HEK293T (cell line): ENCODE data around the gene MEX3C.
A peak's percentile ranks its signal among the peaks of the same experiment; 100 is the strongest.

ENCODE experiments used
- CTCF ChIA-PET: fragments of 350-600 bp; formaldehyde crosslinking; extraction: SDS; loops from one replicate; lab custom pipeline; 2021; ENCODE audit warnings: antibody characterized with exemption, inconsistent platforms; lab: Yijun Ruan, JAX
- POLR2A ChIA-PET: fragments of 350-600 bp; formaldehyde crosslinking; extraction: SDS; loops from one replicate; lab custom pipeline; 2020; ENCODE audit warnings: antibody characterized with exemption, inconsistent platforms; lab: Yijun Ruan, JAX
- DNase-seq: peaks from one replicate; pipeline ENCODE4 v3.0.0; 2012; ENCODE audit warnings: mixed read lengths; ENCODE audit errors: extremely low spot score
- ARNT ChIP-seq: fragments of 450-650 bp; IDR thresholded peaks from 2 replicates; pipeline ENCODE4 v1.6.1; 2017; ENCODE audit warnings: mild to moderate bottlenecking
- BHLHE40 ChIP-seq: fragments of 450-650 bp; IDR thresholded peaks from 2 replicates; pipeline ENCODE4 v1.6.1; 2016; ENCODE audit warnings: mild to moderate bottlenecking, moderate library complexity, borderline replicate concordance
- CTBP1 ChIP-seq: fragments of 450-650 bp; IDR thresholded peaks from 2 replicates; pipeline ENCODE4 v1.6.1; 2016; ENCODE audit warnings: borderline replicate concordance
- ELF4 ChIP-seq: fragments of 450-650 bp; IDR thresholded peaks from 2 replicates; pipeline ENCODE4 v1.6.1; 2017; ENCODE audit warnings: antibody characterized with exemption
- FOXA1 ChIP-seq: fragments of 450-650 bp; IDR thresholded peaks from 2 replicates; pipeline ENCODE4 v1.6.1; 2016; ENCODE audit warnings: mild to moderate bottlenecking
- FOXK2 ChIP-seq: fragments of 450-650 bp; IDR thresholded peaks from 2 replicates; pipeline ENCODE4 v1.6.1; 2016; ENCODE audit warnings: mild to moderate bottlenecking
- FOXM1 ChIP-seq: fragments of 450-650 bp; IDR thresholded peaks from 2 replicates; pipeline ENCODE4 v1.6.1; 2017; ENCODE audit warnings: mild to moderate bottlenecking, borderline replicate concordance
- HDGF ChIP-seq: fragments of 450-650 bp; IDR thresholded peaks from 2 replicates; pipeline ENCODE4 v1.6.1; 2017; ENCODE audit warnings: antibody characterized with exemption, borderline replicate concordance
- L3MBTL2 ChIP-seq: fragments of 450-650 bp; conservative IDR thresholded peaks from 2 replicates; pipeline ENCODE4 v1.6.1; 2016; ENCODE audit warnings: mild to moderate bottlenecking
- LEF1 ChIP-seq: fragments of 450-650 bp; IDR thresholded peaks from 2 replicates; pipeline ENCODE4 v1.6.1; 2017; ENCODE audit warnings: mild to moderate bottlenecking, borderline replicate concordance
- NFRKB ChIP-seq: fragments of 450-650 bp; IDR thresholded peaks from 2 replicates; pipeline ENCODE4 v1.6.1; 2016; ENCODE audit warnings: mild to moderate bottlenecking, moderate library complexity
- SP1 ChIP-seq: fragments of 450-650 bp; IDR thresholded peaks from 2 replicates; pipeline ENCODE4 v1.6.1; 2017
- SUZ12 ChIP-seq: fragments of 450-650 bp; IDR thresholded peaks from 2 replicates; pipeline ENCODE4 v1.6.1; 2016; ENCODE audit warnings: mild to moderate bottlenecking
- TARDBP ChIP-seq: fragments of 450-650 bp; IDR thresholded peaks from 2 replicates; pipeline ENCODE4 v1.6.1; 2016
- ZNF384 ChIP-seq: fragments of 450-650 bp; IDR thresholded peaks from 2 replicates; pipeline ENCODE4 v1.6.1; 2016
- TF ChIP-seq, protein P1 (sequence below): fragments of 450-650 bp; IDR thresholded peaks from 2 replicates; pipeline ENCODE4 v1.6.1; 2016

MEX3C gene

DNA sequence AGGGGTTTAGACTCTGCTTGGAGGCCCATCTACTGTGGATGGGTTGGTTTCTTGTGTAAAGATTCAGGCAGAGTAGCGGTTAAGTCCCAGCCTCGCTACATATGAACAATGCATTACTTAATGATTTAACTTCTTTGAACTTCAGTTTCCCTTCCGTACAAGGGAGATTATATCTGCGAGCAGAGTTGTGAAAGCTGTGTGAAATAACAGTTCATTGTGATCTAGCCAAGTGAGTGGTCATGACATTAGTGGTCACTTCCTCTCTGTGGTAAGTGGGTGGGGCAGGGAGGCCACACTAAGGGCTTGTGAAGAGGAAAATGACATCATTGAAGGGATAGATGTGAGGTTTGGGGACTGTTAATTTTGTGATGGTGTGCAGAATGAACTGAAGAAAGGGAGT is 14.1 kb upstream of the MEX3C start:
- POLR2A ChIA-PET, result no interaction called here
- CTCF ChIA-PET, result no interaction called here
- no peak for TF ChIP-seq FOXA1
- TF ChIP-seq ZNF384, result no peak
- no peak for TF ChIP-seq HDGF
- no peak for TF ChIP-seq TARDBP
- no peak for TF ChIP-seq CTBP1
- no peak for TF ChIP-seq L3MBTL2
- TF ChIP-seq NFRKB, result no peak
- TF ChIP-seq ELF4, result no peak
- TF ChIP-seq, protein P1, sequence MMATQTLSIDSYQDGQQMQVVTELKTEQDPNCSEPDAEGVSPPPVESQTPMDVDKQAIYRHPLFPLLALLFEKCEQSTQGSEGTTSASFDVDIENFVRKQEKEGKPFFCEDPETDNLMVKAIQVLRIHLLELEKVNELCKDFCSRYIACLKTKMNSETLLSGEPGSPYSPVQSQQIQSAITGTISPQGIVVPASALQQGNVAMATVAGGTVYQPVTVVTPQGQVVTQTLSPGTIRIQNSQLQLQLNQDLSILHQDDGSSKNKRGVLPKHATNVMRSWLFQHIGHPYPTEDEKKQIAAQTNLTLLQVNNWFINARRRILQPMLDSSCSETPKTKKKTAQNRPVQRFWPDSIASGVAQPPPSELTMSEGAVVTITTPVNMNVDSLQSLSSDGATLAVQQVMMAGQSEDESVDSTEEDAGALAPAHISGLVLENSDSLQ, result no peak
- no peak for TF ChIP-seq LEF1
- no peak for TF ChIP-seq SP1
- TF ChIP-seq SUZ12, result no peak
- TF ChIP-seq FOXK2, result no peak
- no peak for TF ChIP-seq BHLHE40
- TF ChIP-seq ARNT, result no peak
- no peak for TF ChIP-seq FOXM1
- no peak for DNase-seq

DNA sequence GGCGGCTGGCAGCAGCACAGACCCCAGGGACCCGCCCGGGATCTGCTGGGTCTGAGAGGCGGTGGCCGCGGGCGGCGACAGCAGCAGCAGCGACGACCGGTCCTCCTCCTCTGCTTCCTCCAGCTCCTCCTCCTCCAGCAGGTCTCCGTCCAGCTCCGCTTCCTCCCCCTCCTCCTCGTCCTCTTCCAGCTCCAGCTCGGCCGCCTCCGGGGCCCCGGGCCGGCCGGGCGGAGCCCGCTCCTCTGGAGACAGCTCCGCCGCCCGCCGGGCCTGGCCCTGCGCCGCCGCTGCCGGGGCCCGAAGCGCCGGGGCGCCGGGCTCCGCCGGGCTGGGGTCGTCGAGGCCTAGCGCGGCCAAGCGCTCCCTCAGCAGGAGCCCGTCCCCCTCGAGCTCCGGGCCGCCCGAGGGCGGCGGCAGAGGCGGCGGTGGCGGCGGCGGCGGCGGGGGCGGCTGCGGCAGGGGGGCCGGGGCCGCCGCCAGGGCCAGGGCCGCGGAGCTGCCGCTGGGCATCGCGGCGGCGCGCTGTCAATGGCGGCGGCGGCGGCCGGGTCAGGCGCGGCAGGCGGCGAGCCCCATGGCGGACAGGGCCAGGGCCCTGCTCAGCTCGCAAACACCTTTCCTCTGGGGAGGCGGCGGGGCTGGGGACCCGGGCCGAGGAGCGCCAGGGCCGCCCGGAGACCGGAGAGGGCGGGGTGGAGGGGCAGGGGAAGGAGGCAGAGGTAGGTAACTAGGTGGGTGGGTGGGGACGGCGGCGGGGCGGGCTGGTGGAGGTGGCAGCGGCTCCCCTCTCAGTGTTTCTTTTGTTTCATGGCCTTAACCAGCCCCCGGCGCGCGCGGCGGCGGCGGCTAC is 445 bp downstream of the MEX3C start:
- DNase-seq, result peak; percentile 6
- POLR2A ChIA-PET, result interaction anchor here (0.5 to 1.4 kb wide), 6 partner anchors 10 to 1191 kb away, joined by 3 to 5 read pairs (median 3); partner anchors contain the start of gene SMAD4
- CTCF ChIA-PET, result no interaction called here
- TF ChIP-seq, protein P1, result no peak
- no peak for TF ChIP-seq ELF4

DNA sequence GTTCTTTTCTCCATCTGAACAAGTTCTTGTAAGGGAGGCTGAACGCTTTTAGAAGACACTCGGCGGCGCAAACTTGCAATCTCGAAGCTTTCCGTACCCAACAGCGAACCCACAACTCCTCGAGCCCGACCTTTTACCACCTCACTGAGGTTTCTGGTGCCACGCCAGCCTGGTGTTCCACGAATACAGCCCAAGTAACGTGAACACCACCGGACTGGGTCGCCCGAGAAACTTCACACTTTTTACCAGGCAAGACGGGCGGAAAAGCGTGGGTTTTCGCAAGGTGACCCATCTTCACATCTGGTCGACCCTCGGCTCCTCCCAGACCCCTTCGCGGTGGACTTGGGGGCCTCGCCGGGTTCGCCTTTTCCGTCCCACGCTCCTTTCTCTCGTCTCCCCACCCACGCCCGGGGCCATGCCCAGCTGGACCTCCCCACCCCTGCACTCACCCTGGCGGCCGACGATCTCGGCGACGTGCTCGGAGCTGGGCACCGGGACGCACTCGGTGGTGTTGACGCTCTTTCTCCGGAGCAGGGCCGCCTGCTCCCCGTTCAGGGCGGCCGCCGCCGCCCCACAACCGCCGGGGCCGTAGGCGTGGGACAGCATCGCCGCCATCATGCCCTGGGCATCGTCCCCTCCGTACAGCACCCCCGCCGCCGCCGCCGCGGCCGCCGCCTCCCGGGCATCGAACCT is 1.2 kb downstream of the MEX3C start:
- CTCF ChIA-PET, result interaction anchor here (0.6 kb wide), 1 partner anchor 142 kb away, joined by 4 read pairs; no protein-coding TSS in a partner anchor
- DNase-seq, result no peak
- POLR2A ChIA-PET, result interaction anchor here (0.8 to 1.5 kb wide), 5 partner anchors 10 to 166 kb away, joined by 3 to 6 read pairs (median 3); partner anchors contain the start of gene SMAD4
- TF ChIP-seq LEF1, result no peak
- TF ChIP-seq ELF4, result no peak
- TF ChIP-seq SUZ12, result no peak
- no peak for TF ChIP-seq ARNT
- TF ChIP-seq, protein P1, result no peak
- no peak for TF ChIP-seq FOXM1
- no peak for TF ChIP-seq SP1
- TF ChIP-seq HDGF, result no peak
- TF ChIP-seq BHLHE40, result no peak
- TF ChIP-seq NFRKB, result no peak
- TF ChIP-seq TARDBP, result no peak
- TF ChIP-seq FOXA1, result no peak
- no peak for TF ChIP-seq CTBP1
- no peak for TF ChIP-seq FOXK2
- TF ChIP-seq ZNF384, result no peak

DNA sequence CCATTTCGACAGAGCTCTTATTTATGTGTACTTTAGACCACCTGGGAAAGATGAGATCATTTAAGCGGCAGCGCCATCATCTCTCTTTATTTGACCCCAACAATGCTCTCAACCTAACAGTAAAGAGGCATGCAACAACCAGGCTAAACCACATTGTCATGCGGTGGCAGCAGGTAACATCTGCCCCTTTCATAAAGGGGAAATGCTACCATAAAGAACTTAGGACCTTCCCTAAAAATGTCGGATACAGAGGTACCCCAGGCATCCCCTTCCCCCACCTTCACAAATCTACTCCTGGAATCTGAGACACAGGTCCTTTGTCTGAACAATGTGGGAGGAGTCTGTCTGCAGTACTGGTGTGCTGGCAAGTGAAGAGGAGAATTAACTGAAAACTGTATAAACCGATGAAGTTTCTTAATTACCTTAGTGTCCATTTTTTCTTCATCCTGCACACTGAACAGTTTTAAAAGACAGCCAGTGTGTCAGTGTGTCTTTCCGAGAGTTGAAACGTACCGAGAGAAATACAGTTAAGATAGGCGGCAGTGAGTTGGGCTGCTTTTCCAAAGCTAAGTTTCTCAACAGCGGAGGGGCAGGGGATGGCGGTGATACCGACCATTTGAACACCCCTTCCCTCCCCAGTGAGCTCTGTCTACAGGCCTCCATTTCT is 1.9 kb downstream of the MEX3C start:
- CTCF ChIA-PET, result interaction anchor here (0.6 kb wide), 2 partner anchors 82 to 142 kb away, joined by 3 to 4 read pairs; no protein-coding TSS in a partner anchor
- peak; percentile 11 for DNase-seq
- POLR2A ChIA-PET, result interaction anchor here (0.8 to 1.5 kb wide), 4 partner anchors 13 to 45 kb away, joined by 3 to 6 read pairs (median 3); no protein-coding TSS in a partner anchor
- TF ChIP-seq ARNT (no peak), NFRKB (no peak), ZNF384 (no peak), FOXA1 (no peak), SUZ12 (no peak)
- TF ChIP-seq, protein P1, result no peak

DNA sequence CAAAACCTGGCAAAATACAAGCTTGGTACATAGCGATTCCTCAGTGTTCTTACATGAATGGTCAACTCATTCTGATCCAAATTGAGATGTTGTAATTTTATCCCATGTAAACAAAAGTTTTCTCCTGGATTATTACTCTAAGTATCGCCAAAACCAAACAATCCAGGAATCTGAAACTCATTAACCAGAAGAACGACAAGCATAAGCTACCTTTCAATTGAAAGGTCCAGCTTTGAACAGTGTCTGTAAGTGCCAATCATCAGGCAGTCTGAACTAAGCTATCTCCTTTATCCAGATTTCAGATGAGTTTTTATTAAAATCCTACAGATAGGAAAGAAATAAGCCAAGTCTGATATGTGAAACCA is 2.4 kb downstream of the MEX3C start:
- POLR2A ChIA-PET, result interaction anchor here (0.8 to 1.5 kb wide), 2 partner anchors 13 to 45 kb away, joined by 3 to 6 read pairs; no protein-coding TSS in a partner anchor
- no peak for DNase-seq
- CTCF ChIA-PET, result interaction anchor here (0.6 kb wide), 1 partner anchor 83 kb away, joined by 3 read pairs; no protein-coding TSS in a partner anchor
- TF ChIP-seq, protein P1, result peak; percentile 70
- TF ChIP-seq FOXK2 (no peak), SUZ12 (no peak), BHLHE40 (no peak)
